H1 (cell line): ENCODE results near the gene S1PR2. TPM values are rescaled to one million over a fixed set of nuclear protein-coding genes. Genes with fewer than 3 reads are reported as not detected.

Experiments used
- CTCF ChIA-PET: fragments of 300-600 bp; sonication (Branson Sonifier 250); formaldehyde crosslinking; loops from one replicate; lab custom pipeline; 2021; ENCODE audit not compliant: partially characterized antibody; lab: Charles Lee
- POLR2A ChIA-PET: fragments of 300-600 bp; sonication (Branson Sonifier 250); formaldehyde crosslinking; loops from one replicate; lab custom pipeline; 2021; ENCODE audit warnings: inconsistent platforms; ENCODE audit not compliant: partially characterized antibody; lab: Charles Lee
- DNase-seq, 2 experiments: peaks; one replicate each; pipeline versions ENCODE4 v3.0.0 to v3.0.0-alpha.2; 2010 to 2022; ENCODE audit warnings: low spot score in 2 of 2, low read depth in 1 of 2, mixed read lengths in 1 of 2
- FAIRE-seq: peaks from 2 replicates; lab custom pipeline; 2011; peaks lifted over from hg19 to GRCh38; lab: Jason Lieb, UNC
- H2AFZ ChIP-seq: 2 replicates; pipeline ENCODE4 v1.8.1; 2012; ENCODE audit warnings: low read length, inconsistent platforms
- H2AK5ac ChIP-seq: 2 replicates; pipeline ENCODE4 v1.6.1; 2013; ENCODE audit warnings: low read depth, low read length
- H2BK120ac ChIP-seq: replicated peaks from 2 replicates; pipeline ENCODE3; 2013; ENCODE audit warnings: low read depth, low read length, inconsistent platforms
- H2BK12ac ChIP-seq: 2 replicates; pipeline ENCODE4 v1.6.1; 2013; ENCODE audit warnings: low read depth, low read length
- H2BK15ac ChIP-seq: 2 replicates; pipeline ENCODE4 v1.6.1; 2013; ENCODE audit warnings: low read length
- H2BK20ac ChIP-seq: 2 replicates; pipeline ENCODE4 v1.6.1; 2013; ENCODE audit warnings: low read length
- H2BK5ac ChIP-seq: 2 replicates; pipeline ENCODE4 v1.6.1; 2013; ENCODE audit warnings: low read depth, low read length
- H3K14ac ChIP-seq: 2 replicates; pipeline ENCODE4 v1.6.1; 2013; ENCODE audit warnings: inconsistent platforms; ENCODE audit not compliant: insufficient read length
- H3K18ac ChIP-seq: 2 replicates; pipeline ENCODE4 v1.6.1; 2013; ENCODE audit warnings: low read length; ENCODE audit errors: extremely low read depth
- H3K23ac ChIP-seq: 2 replicates; pipeline ENCODE4 v1.6.1; 2013; ENCODE audit warnings: inconsistent platforms; ENCODE audit not compliant: insufficient read length
- H3K23me2 ChIP-seq: 2 replicates; pipeline ENCODE4 v1.6.1; 2013; ENCODE audit warnings: low read depth, low read length
- H3K27ac ChIP-seq: 2 replicates; pipeline ENCODE4 v1.6.1; 2011; ENCODE audit warnings: low read depth, low read length, inconsistent platforms
- H3K27me3 ChIP-seq, 4 experiments: replicated peaks in 1 of 4; 1 replicate in 1 of 4; 2 replicates in 3 of 4; pipeline versions ENCODE4 v1.6.1 to v1.8.1; 2011 to 2013; ENCODE audit warnings: low read length in 3 of 4, mild to moderate bottlenecking in 3 of 4, inconsistent platforms in 2 of 4, mixed read lengths in 2 of 4, moderate library complexity in 1 of 4; ENCODE audit not compliant: control insufficient read depth in 3 of 4, insufficient read depth in 3 of 4; ENCODE audit errors: extremely low read depth in 1 of 4
- H3K36me3 ChIP-seq, 4 experiments: 2 replicates each; pipeline versions ENCODE4 v1.6.1 to v1.8.1; 2011 to 2013; ENCODE audit warnings: mild to moderate bottlenecking in 4 of 4, low read length in 3 of 4, moderate library complexity in 2 of 4, control low read depth in 1 of 4, inconsistent platforms in 1 of 4; ENCODE audit not compliant: insufficient read depth in 4 of 4, control insufficient read depth in 2 of 4
- H3K4ac ChIP-seq: replicated peaks from 2 replicates; pipeline ENCODE3; 2013; ENCODE audit warnings: low read length, low read depth, mixed read lengths, inconsistent platforms; ENCODE audit not compliant: insufficient read length
- H3K4me1 ChIP-seq, 4 experiments: replicated peaks in 1 of 4; 1 replicate in 1 of 4; 2 replicates in 3 of 4; pipeline versions ENCODE4 v1.6.1 to v1.8.1; 2011 to 2013; ENCODE audit warnings: low read length in 3 of 4, inconsistent platforms in 2 of 4, mixed read lengths in 1 of 4; ENCODE audit not compliant: insufficient read depth in 4 of 4, control insufficient read depth in 3 of 4
- H3K4me2 ChIP-seq, 2 experiments: 2 replicates each; pipeline versions ENCODE4 v1.6.1 to v1.8.1; 2011 to 2013; ENCODE audit warnings: low read depth in 2 of 2, low read length in 2 of 2, control low read depth in 1 of 2, inconsistent platforms in 1 of 2, mild to moderate bottlenecking in 1 of 2; ENCODE audit not compliant: insufficient read depth in 1 of 2
- H3K4me3 ChIP-seq, 4 experiments: fragments of 200-600, 300-600 bp in 1 of 4; sonication (generic), shearing (Covaris generic), sonication (Bioruptor Twin) in 1 of 4; 2 replicates each; pipeline versions ENCODE4 v1.5.1 to v1.8.1; 2011 to 2016; ENCODE audit warnings: low read length in 4 of 4, low read depth in 3 of 4, control low read depth in 2 of 4, inconsistent platforms in 2 of 4, mild to moderate bottlenecking in 2 of 4, mixed read lengths in 1 of 4, moderate library complexity in 1 of 4; ENCODE audit not compliant: insufficient read depth in 2 of 4; ENCODE audit errors: extremely low read depth in 1 of 4
- H3K56ac ChIP-seq: replicated peaks from 2 replicates; pipeline ENCODE3; 2013; ENCODE audit warnings: low read depth, mild to moderate bottlenecking, mixed read lengths, low read length, inconsistent platforms; ENCODE audit not compliant: insufficient read length
- H3K79me1 ChIP-seq: 2 replicates; pipeline ENCODE4 v1.6.1; 2013; ENCODE audit warnings: low read depth, low read length, control low read depth
- H3K79me2 ChIP-seq, 2 experiments: 2 replicates each; pipeline versions ENCODE4 v1.6.1 to v1.8.1; 2012 to 2013; ENCODE audit warnings: low read length in 2 of 2, mild to moderate bottlenecking in 2 of 2, inconsistent platforms in 1 of 2; ENCODE audit not compliant: insufficient read depth in 2 of 2, control insufficient read depth in 1 of 2
- H3K9ac ChIP-seq, 4 experiments: replicated peaks in 1 of 4; 1 replicate in 1 of 4; 2 replicates in 3 of 4; pipeline versions ENCODE4 v1.6.1 to v1.8.1; 2011 to 2013; ENCODE audit warnings: low read depth in 3 of 4, low read length in 3 of 4, control low read depth in 2 of 4, mild to moderate bottlenecking in 2 of 4, moderate library complexity in 2 of 4, inconsistent platforms in 1 of 4; ENCODE audit errors: extremely low read depth in 1 of 4
- H3K9me3 ChIP-seq, 2 experiments: 2 replicates each; pipeline versions ENCODE4 v1.6.1 to v1.8.1; 2012 to 2013; ENCODE audit warnings: mild to moderate bottlenecking in 2 of 2, moderate library complexity in 2 of 2, control low read depth in 1 of 2, inconsistent platforms in 1 of 2, low read depth in 1 of 2, low read length in 1 of 2, mixed read lengths in 1 of 2; ENCODE audit not compliant: insufficient read depth in 2 of 2
- H4K20me1 ChIP-seq, 2 experiments: replicated peaks in 1 of 2; 2 replicates each; pipeline versions ENCODE3 to v1.8.1; 2011 to 2013; ENCODE audit warnings: inconsistent platforms in 2 of 2, low read length in 2 of 2, mild to moderate bottlenecking in 1 of 2; ENCODE audit not compliant: insufficient read depth in 2 of 2, control insufficient read depth in 1 of 2
- H4K5ac ChIP-seq: 2 replicates; pipeline ENCODE4 v1.6.1; 2013; ENCODE audit warnings: low read length, low read depth, mixed read lengths, inconsistent platforms; ENCODE audit not compliant: insufficient read length
- H4K8ac ChIP-seq: 2 replicates; pipeline ENCODE4 v1.8.0; 2013; ENCODE audit warnings: mild to moderate bottlenecking, moderate library complexity, low read length, inconsistent platforms; ENCODE audit not compliant: insufficient read depth; ENCODE audit errors: extremely low read depth
- H4K91ac ChIP-seq: replicated peaks from 2 replicates; pipeline ENCODE3; 2013; ENCODE audit warnings: low read length, mixed read lengths, inconsistent platforms; ENCODE audit not compliant: insufficient read length
- BACH1 ChIP-seq: IDR thresholded peaks from 2 replicates; pipeline ENCODE4 v1.6.1; 2012; ENCODE audit warnings: low read length, improper control_type of control experiment
- BCL11A ChIP-seq, 2 experiments: IDR thresholded peaks; one replicate each; pipeline ENCODE4 v1.6.1; 2011; ENCODE audit warnings: low read depth in 2 of 2, low read length in 2 of 2, mild to moderate bottlenecking in 2 of 2
- BRCA1 ChIP-seq: IDR thresholded peaks from 2 replicates; pipeline ENCODE4 v1.6.1; 2012; ENCODE audit warnings: low read depth, low read length, improper control_type of control experiment
- CBX8 ChIP-seq: fragments of 300-800, 300-1000 bp; sonication (generic); IDR thresholded peaks from 2 replicates; pipeline ENCODE4 v1.7.1; 2016; ENCODE audit warnings: low read depth, low read length, borderline replicate concordance
- EP300 ChIP-seq, 2 experiments: IDR thresholded peaks; 1 replicate in 1 of 2; 2 replicates in 1 of 2; pipeline ENCODE4 v1.6.1; 2011 to 2012; ENCODE audit warnings: low read depth in 2 of 2, low read length in 2 of 2, mild to moderate bottlenecking in 2 of 2, borderline replicate concordance in 1 of 2, inconsistent platforms in 1 of 2, moderate library complexity in 1 of 2
- GTF2F1 ChIP-seq: IDR thresholded peaks from 2 replicates; pipeline ENCODE4 v1.6.1; 2012; ENCODE audit warnings: low read depth, low read length, improper control_type of control experiment, borderline replicate concordance
- JUND ChIP-seq: IDR thresholded peaks from 2 replicates; pipeline ENCODE4 v1.6.1; 2011; ENCODE audit warnings: mild to moderate bottlenecking, improper control_type of control experiment, low read length
- POLR2A ChIP-seq, 2 experiments: IDR thresholded peaks; 1 replicate in 1 of 2; 2 replicates in 1 of 2; pipeline ENCODE4 v1.6.1; 2011; ENCODE audit warnings: low read depth in 2 of 2, low read length in 2 of 2, mild to moderate bottlenecking in 2 of 2; ENCODE audit errors: control extremely low read depth in 1 of 2
- RFX5 ChIP-seq: IDR thresholded peaks from 2 replicates; pipeline ENCODE4 v1.6.1; 2011; ENCODE audit warnings: low read depth, low read length, improper control_type of control experiment, borderline replicate concordance
- SIN3A ChIP-seq, 2 experiments: IDR thresholded peaks in 1 of 2; conservative IDR thresholded peaks in 1 of 2; 2 replicates each; pipeline ENCODE4 v1.6.1; 2011 to 2012; ENCODE audit warnings: low read length in 2 of 2, improper control_type of control experiment in 1 of 2, low read depth in 1 of 2, mild to moderate bottlenecking in 1 of 2
- SP1 ChIP-seq: IDR thresholded peaks from 2 replicates; pipeline ENCODE4 v1.6.1; 2011; ENCODE audit warnings: low read depth, low read length
- SUZ12 ChIP-seq: fragments of 200-600 bp; sonication (generic); IDR thresholded peaks from 2 replicates; pipeline ENCODE4 v1.6.1; 2012; ENCODE audit warnings: mild to moderate bottlenecking, inconsistent platforms, low read length, moderate library complexity, mixed read lengths
- TAF7 ChIP-seq: optimal IDR thresholded peaks from 2 replicates; pipeline ENCODE3; 2011; ENCODE audit warnings: low read depth, mild to moderate bottlenecking, inconsistent platforms, low read length, moderate library complexity, borderline replicate concordance
- WGBS, 2 experiments: shearing (Covaris generic) in 1 of 2; methylation state at CpG; one replicate each; pipeline versions ENCODE4 v1.1.6 to v1.1.7; 2013 to 2015; ENCODE audit warnings: low lambda C conversion rate in 2 of 2, mixed read lengths in 2 of 2, inconsistent platforms in 1 of 2, low coverage in 1 of 2, missing lambda C conversion rate in 1 of 2; ENCODE audit not compliant: insufficient replicate concordance in 2 of 2, insufficient coverage in 1 of 2, insufficient read length in 1 of 2; ENCODE audit errors: extremely low coverage in 1 of 2, missing lambda C conversion rate in 1 of 2; 5-methylcytosine and 5-hydroxymethylcytosine counted together
- polyA plus RNA-seq, 7 experiments: library from polyadenylated mRNA; depleted of rRNA in 3 of 7; stranded (reverse) in 5 of 7; unstranded in 2 of 7; fragments of >200 nt in 5 of 7; fragments of 200-250 nt in 2 of 7; gene quantifications; 1 replicate in 5 of 7; 2 replicates in 1 of 7; 4 replicates in 1 of 7; pipeline versions ENCODE4 v1.2.1 to v1.2.3, GENCODE V29; 2011 to 2013; ENCODE audit warnings: missing spikeins in 2 of 7, mixed read lengths in 2 of 7
- total RNA-seq: library from RNA; stranded (reverse); fragmentation: NEBNext Ultra II Directional; extraction: Animal tissue kit (Norgen Biotek cat#: 25700); gene quantifications from 2 replicates; pipeline ENCODE4 v1.2.1, GENCODE V29; 2021

The S1PR2 gene
- total and polyA plus RNA-seq, 2 of the 8 experiments (the other 6 are each of a cell fraction or from before 2014, with no cell fraction given): 17.5 to 19.4 TPM

DNA sequence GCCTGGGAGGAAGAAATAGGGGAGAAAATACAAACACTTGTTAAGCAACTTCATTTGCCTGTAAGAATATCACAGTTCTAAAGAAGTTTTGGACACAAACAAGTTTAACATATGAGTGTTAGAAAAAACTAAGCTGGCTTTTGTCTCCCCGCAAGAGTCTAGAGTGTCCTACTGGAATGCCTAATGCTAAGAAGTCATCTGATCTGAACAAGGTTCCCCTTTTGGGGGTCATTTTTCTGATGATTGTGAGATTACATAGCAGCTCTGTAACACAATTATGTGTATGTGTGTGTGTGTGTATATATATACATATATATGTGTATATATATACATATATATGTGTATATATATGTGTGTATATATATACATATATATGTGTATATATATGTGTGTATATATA is 49.1 kb downstream of the S1PR2 start:
- Histone ChIP-seq H2BK15ac (no peak overlapping the region), H3K79me2 (peaks cover 4 to 46% of the 10 kb centered on the region in 2 experiments), H2BK120ac (no peak overlapping the region), H3K27ac (no peak overlapping the region), H4K91ac (no peak overlapping the region), H3K36me3 (peaks cover 13 to 47% (median 36%) of the 10 kb centered on the region in 4 experiments; a peak in 7 of 8 replicates), H3K27me3 (no peaks in the 10 kb centered on the region), H3K14ac (no peak overlapping the region), H2BK20ac (no peak overlapping the region), H2AFZ (no peak overlapping the region), H4K20me1 (peaks cover 9 to 19% of the 10 kb centered on the region in 2 experiments), H3K4ac (no peak overlapping the region), H2AK5ac (no peak overlapping the region), H2BK12ac (no peak overlapping the region), H3K9me3 (no peaks in the 10 kb centered on the region), H3K9ac (no peak overlapping the region), H4K8ac (no peak overlapping the region), H3K79me1 (no peaks in the 10 kb centered on the region; the same call in 1 of the 2 replicates), H2BK5ac (no peak overlapping the region), H3K18ac (no peak overlapping the region), H3K23me2 (no peaks in the 10 kb centered on the region), H3K23ac (no peak overlapping the region), H3K56ac (no peak overlapping the region), H3K4me2 (no peak overlapping the region), H4K5ac (no peak overlapping the region), H3K4me1 (no peaks in the 10 kb centered on the region), H3K4me3 (no peak overlapping the region)
- ChIA-PET POLR2A (interaction anchor here (0.9 to 1.3 kb wide), 4 partner anchors 7 to 34 kb away, joined by 3 to 4 read pairs (median 4); no protein-coding TSS in a partner anchor), CTCF (interaction anchor here (0.6 to 4.4 kb wide), 9 partner anchors 16 to 133 kb away, joined by 3 to 22 read pairs (median 3); no protein-coding TSS in a partner anchor)
- DNase-seq (no peak), FAIRE-seq (no peak)
- WGBS, 2 experiments: 93% methylated on average over 1 of the region's 1 CpG; no CpG with 5 or more reads in 1 of the 2 experiments
- TF ChIP-seq SP1 (no peak), SUZ12 (no peak), BRCA1 (no peak), JUND (no peak), SIN3A (conservative IDR thresholded peaks at IDR 0.05 in 1 of 2, IDR thresholded peaks at IDR 0.05 in 1 of 2; ENCODE audit: low read depth in 1 of 2, low read length in 2 of 2) (no peak), CBX8 (no peak), TAF7 (no peak), EP300 (IDR thresholded peaks at IDR 0.05; ENCODE audit: borderline replicate concordance in 1 of 2, low read depth in 2 of 2, low read length in 2 of 2) (no peak), RFX5 (no peak), BCL11A (IDR thresholded peaks at IDR 0.05; ENCODE audit: low read depth in 2 of 2, low read length in 2 of 2) (no peak), POLR2A (IDR thresholded peaks at IDR 0.05; ENCODE audit: control extremely low read depth in 1 of 2, low read depth in 2 of 2, low read length in 2 of 2) (no peak), BACH1 (no peak), GTF2F1 (no peak)
